AG09309 (cell line): ENCODE data around the gene CLASRP.

ENCODE experiments used
- DNase-seq: peaks from one replicate; pipeline ENCODE4 v3.0.0-alpha.2; 2010; ENCODE audit warnings: low read depth
- H3K4me3 ChIP-seq: 2 replicates; pipeline ENCODE4 v1.5.1; 2011; ENCODE audit warnings: mild to moderate bottlenecking, low read depth, low read length, moderate library complexity; ENCODE audit not compliant: control insufficient read depth
- CTCF ChIP-seq: IDR thresholded peaks from 2 replicates; pipeline ENCODE4 v1.5.1; 2011; ENCODE audit warnings: mild to moderate bottlenecking, low read depth, low read length, inconsistent platforms; ENCODE audit not compliant: insufficient read depth, control insufficient read depth; ENCODE audit errors: missing control alignments

Gene CLASRP

GRCh38 chr19:45110851-45111266, 72.0 kb downstream of the CLASRP start:
- DNase-seq: no peak
- H3K4me3 ChIP-seq: no peak overlapping the region

GRCh38 chr19:45112111-45112827, 73.4 kb downstream of the CLASRP start:
- TF ChIP-seq CTCF: peak; percentile 11
- no peak for DNase-seq
- no peak overlapping the region for H3K4me3 ChIP-seq

More at GRCh38 chr19:45110851-45111266, 72.0 kb downstream of the CLASRP start:
- no peak for TF ChIP-seq CTCF

GRCh38 chr19:45113628-45114027, 74.8 kb downstream of the CLASRP start:
- H3K4me3 ChIP-seq: no peak overlapping the region
- no peak for DNase-seq
- no peak for TF ChIP-seq CTCF

- no peak overlapping the region for H3K4me3 ChIP-seq
- DNase-seq: no peak
- TF ChIP-seq CTCF: no peak
Measured at GRCh38 chr19:45114116-45114515, 75.3 kb downstream of the CLASRP start.

- no peak for TF ChIP-seq CTCF
- DNase-seq: no peak
- no peak overlapping the region for H3K4me3 ChIP-seq
Measured at GRCh38 chr19:45115809-45116615, 77.2 kb downstream of the CLASRP start.

GRCh38 chr19:45117167-45117594, 78.3 kb downstream of the CLASRP start:
- DNase-seq: no peak
- H3K4me3 ChIP-seq: no peak overlapping the region
- no peak for TF ChIP-seq CTCF
